Measurements from ENCODE around the gene SRSF5. TPM values are rescaled to one million over a fixed set of nuclear protein-coding genes. Genes with fewer than 3 reads are reported as not detected.

The SRSF5 gene
- 101 and 240 TPM in 2 replicates for total RNA-seq (ENCODE audit: low replicate concordance)

DNA sequence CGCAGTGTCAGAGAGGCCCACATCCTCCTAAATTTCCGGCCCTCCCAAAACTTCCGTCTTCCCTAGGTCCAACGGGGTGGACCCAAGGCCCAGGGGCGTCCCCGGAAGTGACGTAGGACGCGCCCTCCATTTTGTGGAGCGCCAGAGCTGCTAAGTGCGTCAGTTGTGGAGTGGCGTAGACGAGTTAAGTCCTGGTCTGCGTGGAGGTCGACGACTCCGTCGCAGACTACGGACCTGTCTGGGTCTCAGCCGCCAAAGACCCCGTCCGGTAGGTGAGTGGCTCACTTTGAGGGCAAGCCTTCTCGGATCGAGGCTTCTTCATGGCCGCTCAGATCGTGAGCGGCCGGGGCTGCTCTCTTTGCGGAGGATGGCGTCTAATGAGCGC lies at the start of gene SRSF5:
TSS of gene SRSF5 (plus strand) at position 159 of the 385 bp plus-strand sequence. CDS start 1,015 bp downstream, outside the sequence.

DNA sequence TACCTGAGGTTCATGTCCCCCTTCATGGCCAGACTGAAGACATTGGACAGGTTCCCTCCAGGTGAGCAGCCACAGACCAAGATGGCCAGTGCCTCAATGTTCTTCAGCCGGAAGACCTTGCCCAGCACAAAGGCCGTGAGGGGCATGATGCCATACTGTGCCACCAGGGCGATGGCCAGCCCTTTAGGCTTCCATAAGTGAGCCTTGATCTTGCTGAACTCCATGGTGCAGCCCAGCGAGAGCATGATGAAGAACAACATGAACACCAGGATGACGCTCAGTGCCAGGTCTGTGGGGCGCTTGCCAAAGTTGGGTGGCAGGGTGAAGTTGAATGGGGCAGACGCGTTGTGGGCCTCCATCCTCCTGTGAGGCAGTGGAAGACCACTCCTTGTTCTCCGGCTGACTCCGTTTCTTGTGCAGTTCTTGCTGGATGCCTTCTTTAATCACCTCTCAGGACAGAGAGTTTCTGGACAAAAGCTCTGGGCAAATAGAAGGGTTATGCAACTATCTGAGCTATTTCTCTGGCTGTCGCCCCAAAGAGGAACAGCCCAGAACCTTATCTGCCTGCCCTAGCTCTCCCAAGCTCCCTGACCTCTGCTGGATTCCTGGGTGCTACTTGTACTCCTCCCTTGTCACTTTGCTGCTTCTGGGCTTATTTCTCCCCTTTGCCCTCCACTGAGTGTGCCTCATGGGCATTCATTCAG lies 30.0 kb downstream of the SRSF5 start, which contains the start of gene SLC10A1:
TSS of gene SLC10A1 (minus strand) at position 445 of the 704 bp plus-strand sequence. CDS start at position 359, 86 bp downstream.

Other genes with a start within 250 kb of the SRSF5 start
- gene CCDC177, start 192.3 kb upstream of the SRSF5 start, total RNA-seq (ENCODE audit: low replicate concordance), result under 0.01 TPM in 1 of 2 replicates, not detected in the other
- gene SUSD6, start 155.5 kb upstream of the SRSF5 start, total RNA-seq (ENCODE audit: low replicate concordance), result 6.0 and 6.9 TPM in 2 replicates
- not detected in 2 replicates for gene SLC10A1, start 30.1 kb downstream of the SRSF5 start, total RNA-seq (ENCODE audit: low replicate concordance)
- gene SMOC1, start 112.3 kb downstream of the SRSF5 start, total RNA-seq (ENCODE audit: low replicate concordance), result 1.6 TPM in 1 of 2 replicates, not detected in the other

Data from smooth muscle cell of the coronary artery (primary cell).